ENCODE results near the gene CROCC2. TPM values are rescaled to one million over a fixed set of nuclear protein-coding genes. Genes with fewer than 3 reads are reported as not detected.

Gene CROCC2
- total RNA-seq, 4 donors from 2014 or later: not detected

- Histone ChIP-seq H3K36me3 (no peaks in the 10 kb centered on the region), H3K27ac (no peak overlapping the region), H3K9me3 (no peaks in the 10 kb centered on the region), H3K4me3 (no peak overlapping the region), H3K4me1 (peaks cover 0 to 29% (median 2%) of the 10 kb centered on the region in 4 donors), H3K27me3 (no peaks in the 10 kb centered on the region)
- 100% methylated on average over 2 of the region's 9 CpGs; no CpG with 5 or more reads in 1 of the 2 donors for WGBS, 2 donors (ENCODE audit: low coverage in 1 of 2)
- in situ Hi-C loops (cut with MboI; ENCODE audit: low pct_ligation_motif_present in 1 of 4, low pct_unique_long_range_greater_than_20kb in 1 of 4, low sequenced_read_pairs in 3 of 4) (no loop called here), intact Hi-C loops (cut with DNase I; ENCODE audit: low total_unique reads) (no loop called here)
- TF ChIP-seq CTCF (IDR thresholded peaks at IDR 0.05): no peak
- TF ChIP-seq EP300 (IDR thresholded peaks at IDR 0.05; ENCODE audit: low read depth): no peak
- TF ChIP-seq POLR2AphosphoS5 (IDR thresholded peaks at IDR 0.05): no peak
- no peak for TF ChIP-seq POLR2A (IDR thresholded peaks at IDR 0.05)
- DNase-seq: no peak
Measured at GRCh38 chr2:240894006-240894405, 12.1 kb upstream of the CROCC2 start.

- in situ Hi-C loops (cut with MboI; ENCODE audit: low pct_ligation_motif_present in 1 of 4, low pct_unique_long_range_greater_than_20kb in 1 of 4, low sequenced_read_pairs in 3 of 4): no loop called here
- DNase-seq: no peak
- no peak overlapping the region for H3K27ac ChIP-seq
- no peaks in the 10 kb centered on the region for H3K36me3 ChIP-seq
- intact Hi-C loops (cut with DNase I; ENCODE audit: low total_unique reads): no loop called here
- no peak for TF ChIP-seq POLR2AphosphoS5 (IDR thresholded peaks at IDR 0.05)
- TF ChIP-seq CTCF (IDR thresholded peaks at IDR 0.05): no peak
- TF ChIP-seq POLR2A (IDR thresholded peaks at IDR 0.05): no peak
- TF ChIP-seq EP300 (IDR thresholded peaks at IDR 0.05; ENCODE audit: low read depth): no peak
- H3K27me3 ChIP-seq: no peaks in the 10 kb centered on the region
- H3K9me3 ChIP-seq: no peaks in the 10 kb centered on the region
- 60 to 82% methylated on average over 2 to 22 of the region's 28 CpGs for whole genome bisulfite sequencing, 2 donors (ENCODE audit: low coverage in 1 of 2)
- no peak overlapping the region for H3K4me3 ChIP-seq
- H3K4me1 ChIP-seq: peaks cover 0 to 21% (median 0%) of the 10 kb centered on the region in 4 donors
Measured at GRCh38 chr2:240894836-240895558, 11.1 kb upstream of the CROCC2 start.

GRCh38 chr2:240895656-240896388 is 10.3 kb upstream of the CROCC2 start, which contains the start of gene MAB21L4:
TSS of gene MAB21L4 (minus strand) at chr2:240896156. CDS start at chr2:240895997, 159 bp downstream.
- H3K4me3 ChIP-seq: peak within 1 kb of the TSS in 1 of 4 donors; percentile 28
- WGBS, 2 donors (ENCODE audit: low coverage in 1 of 2): 83% methylated on average over 17 of the region's 24 CpGs; no CpG with 5 or more reads in 1 of the 2 donors
- no peak for TF ChIP-seq EP300 (IDR thresholded peaks at IDR 0.05; ENCODE audit: low read depth)
- no peak for TF ChIP-seq POLR2AphosphoS5 (IDR thresholded peaks at IDR 0.05)
- no peak for TF ChIP-seq CTCF (IDR thresholded peaks at IDR 0.05)
- TF ChIP-seq POLR2A (IDR thresholded peaks at IDR 0.05): no peak
- intact Hi-C loops (cut with DNase I; ENCODE audit: low total_unique reads) (no loop called here), in situ Hi-C loops (cut with MboI; ENCODE audit: low pct_ligation_motif_present in 1 of 4, low pct_unique_long_range_greater_than_20kb in 1 of 4, low sequenced_read_pairs in 3 of 4) (no loop called here)
- no peaks in the 10 kb centered on the region for H3K36me3 ChIP-seq
- peaks cover 0 to 20% (median 0%) of the 10 kb centered on the region in 4 donors for H3K4me1 ChIP-seq
- H3K27ac ChIP-seq: no peak within 1 kb of the TSS
- H3K9me3 ChIP-seq: no peaks in the 10 kb centered on the region
- no peaks in the 10 kb centered on the region for H3K27me3 ChIP-seq
- no peak for DNase-seq

- in situ Hi-C loops (cut with MboI; ENCODE audit: low pct_ligation_motif_present in 1 of 4, low pct_unique_long_range_greater_than_20kb in 1 of 4, low sequenced_read_pairs in 3 of 4): no loop called here
- intact Hi-C loops (cut with DNase I; ENCODE audit: low total_unique reads): no loop called here
- 52% methylated on average over 7 of the region's 7 CpGs; no CpG with 5 or more reads in 1 of the 2 donors for WGBS, 2 donors (ENCODE audit: low coverage in 1 of 2)
- Histone ChIP-seq H3K27ac (no peak overlapping the region), H3K4me3 (peak overlapping the region in 1 of 4 donors; percentile 28), H3K9me3 (no peaks in the 10 kb centered on the region), H3K36me3 (no peaks in the 10 kb centered on the region), H3K4me1 (peaks cover 0 to 20% (median 0%) of the 10 kb centered on the region in 4 donors), H3K27me3 (no peaks in the 10 kb centered on the region)
- DNase-seq: no peak
- TF ChIP-seq CTCF (IDR thresholded peaks at IDR 0.05) (no peak), EP300 (IDR thresholded peaks at IDR 0.05; ENCODE audit: low read depth) (no peak), POLR2A (IDR thresholded peaks at IDR 0.05) (no peak)
Measured at GRCh38 chr2:240896394-240896793, 9.7 kb upstream of the CROCC2 start.
